GM19328 (cell line): ENCODE measurements around the gene KCTD21.
A peak's percentile ranks its signal among the peaks of the same experiment; 100 is the strongest.

ENCODE experiments used
- ATAC-seq: cut with Tn5 transposase; IDR thresholded peaks from one replicate; pipeline ENCODE4 v1.9.1; 2021; ENCODE audit warnings: mild to moderate bottlenecking, moderate library complexity; ENCODE audit not compliant: unreplicated experiment

The KCTD21 gene

GRCh38 chr11:78202733-78203167, 14.3 kb upstream of the KCTD21 start:
- ATAC-seq = no peak

GRCh38 chr11:78201096-78201818, 12.8 kb upstream of the KCTD21 start:
- ATAC-seq = no peak

GRCh38 chr11:78200553-78200952, 12.1 kb upstream of the KCTD21 start:
- ATAC-seq = no peak

GRCh38 chr11:78200061-78200460, 11.6 kb upstream of the KCTD21 start:
- no peak for ATAC-seq

GRCh38 chr11:78199653-78200015, 11.2 kb upstream of the KCTD21 start:
- no peak for ATAC-seq

- ATAC-seq = no peak
Measured at GRCh38 chr11:78199015-78199652, 10.7 kb upstream of the KCTD21 start.

- ATAC-seq = no peak
Measured at GRCh38 chr11:78197816-78198215, 9.4 kb upstream of the KCTD21 start.

GRCh38 chr11:78196661-78197091, 8.2 kb upstream of the KCTD21 start:
- ATAC-seq = no peak

GRCh38 chr11:78195917-78196560, 7.6 kb upstream of the KCTD21 start:
- no peak for ATAC-seq

- no peak for ATAC-seq
Measured at GRCh38 chr11:78194490-78194889, 6.1 kb upstream of the KCTD21 start.

- ATAC-seq = no peak
Measured at GRCh38 chr11:78193806-78194205, 5.4 kb upstream of the KCTD21 start.

- ATAC-seq = no peak
Measured at GRCh38 chr11:78192911-78193351, 4.5 kb upstream of the KCTD21 start.

- ATAC-seq = no peak
Measured at GRCh38 chr11:78192223-78192719, 3.8 kb upstream of the KCTD21 start.

- no peak for ATAC-seq
Measured at GRCh38 chr11:78190871-78191538, 2.6 kb upstream of the KCTD21 start.

GRCh38 chr11:78190374-78190773, 1.9 kb upstream of the KCTD21 start:
- ATAC-seq = no peak

- ATAC-seq = no peak
Measured at GRCh38 chr11:78189851-78190250, 1.4 kb upstream of the KCTD21 start.

- no peak for ATAC-seq
Measured at GRCh38 chr11:78189174-78189724, 823 bp upstream of the KCTD21 start.

- peak; percentile 21 for ATAC-seq
Measured at GRCh38 chr11:78187366-78188285, 800 bp downstream of the KCTD21 start.

GRCh38 chr11:78181185-78181584, 7.2 kb downstream of the KCTD21 start:
- ATAC-seq = no peak

GRCh38 chr11:78180751-78181150, 7.7 kb downstream of the KCTD21 start:
- ATAC-seq = no peak
